ENCODE measurements around the gene PEA15.

PEA15 gene

GRCh38 chr1:160255781-160256300, 50.7 kb downstream of the PEA15 start:
- no peak for DNase-seq (ENCODE audit: insufficient read length, low spot score)
- FAIRE-seq = no peak
- TF ChIP-seq POLR2A (IDR thresholded peaks at IDR 0.05; ENCODE audit: low read depth, low read length) = no peak

GRCh38 chr1:160256396-160257046, 51.3 kb downstream of the PEA15 start:
- DNase-seq (ENCODE audit: insufficient read length, low spot score) (peak; percentile 19), FAIRE-seq (no peak)

GRCh38 chr1:160257411-160258015, 52.3 kb downstream of the PEA15 start:
- no peak for DNase-seq (ENCODE audit: insufficient read length, low spot score)
- no peak for FAIRE-seq
- no peak for TF ChIP-seq POLR2A (IDR thresholded peaks at IDR 0.05; ENCODE audit: low read depth, low read length)

More at GRCh38 chr1:160256396-160257046, 51.3 kb downstream of the PEA15 start:
- TF ChIP-seq POLR2A (IDR thresholded peaks at IDR 0.05; ENCODE audit: low read depth, low read length) = no peak

GRCh38 chr1:160258177-160258798, 53.1 kb downstream of the PEA15 start:
- FAIRE-seq = no peak
- no peak for DNase-seq (ENCODE audit: insufficient read length, low spot score)
- no peak for TF ChIP-seq POLR2A (IDR thresholded peaks at IDR 0.05; ENCODE audit: low read depth, low read length)

GRCh38 chr1:160260406-160261382, 55.5 kb downstream of the PEA15 start:
- TF ChIP-seq POLR2A (IDR thresholded peaks at IDR 0.05; ENCODE audit: low read depth, low read length) = no peak
- peak; percentile 28 for DNase-seq (ENCODE audit: insufficient read length, low spot score)
- FAIRE-seq = peak; percentile 20

GRCh38 chr1:160261556-160261892, 56.3 kb downstream of the PEA15 start:
- no peak for FAIRE-seq

GRCh38 chr1:160261893-160262794, 57.0 kb downstream of the PEA15 start, which contains the start of gene DCAF8:
Gene DCAF8 (minus strand): TSS chr1:160262549. CDS start chr1:160244008, 18,541 bp downstream.
- peak; percentile 90 for FAIRE-seq
- DNase-seq (ENCODE audit: insufficient read length, low spot score) = peak; percentile 95
- TF ChIP-seq POLR2A (IDR thresholded peaks at IDR 0.05; ENCODE audit: low read depth, low read length) = peak; percentile 99

More at GRCh38 chr1:160261556-160261892, 56.3 kb downstream of the PEA15 start:
- TF ChIP-seq POLR2A (IDR thresholded peaks at IDR 0.05; ENCODE audit: low read depth, low read length) = no peak
- peak; percentile 47 for DNase-seq (ENCODE audit: insufficient read length, low spot score)

GRCh38 chr1:160264795-160265307, 59.7 kb downstream of the PEA15 start:
- FAIRE-seq = no peak
- DNase-seq (ENCODE audit: insufficient read length, low spot score) = no peak
- TF ChIP-seq POLR2A (IDR thresholded peaks at IDR 0.05; ENCODE audit: low read depth, low read length) = no peak

All from H54 (cell line).